Activated effector memory CD4-positive, alpha-beta T cell treated with anti-CD3 and anti-CD28 coated beads, Interleukin-2, amount 50 U/mL, for 16 hours (primary cell): ENCODE measurements around the gene F2R.
"Not testable (repeated sequence)": the region's sequence is repeated elsewhere in the genome, so short reads cannot be mapped to it uniquely, and the experiment has no call there.

Source experiments
- DNase-seq: peaks from one replicate; pipeline ENCODE4 v3.0.0-alpha.2; 2020

The F2R gene

DNA sequence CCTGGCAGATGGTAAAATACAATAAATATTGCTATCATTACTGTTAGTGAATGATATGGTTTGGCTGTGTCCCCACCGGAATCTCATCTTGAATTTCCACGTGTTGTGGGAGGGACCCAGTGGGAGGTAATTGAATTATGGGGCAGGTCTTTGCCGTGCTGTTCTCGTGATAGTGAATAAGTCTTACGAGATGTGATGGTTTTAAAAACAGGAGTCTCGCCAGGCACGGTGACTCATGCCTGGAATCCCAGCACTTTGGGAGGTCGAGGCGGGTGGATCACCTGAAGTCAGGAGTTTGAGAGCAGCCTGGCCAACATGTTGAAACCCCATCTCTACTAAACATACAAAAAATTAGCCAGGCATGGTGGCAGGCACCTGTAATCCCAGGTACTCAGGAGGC lies 45.2 kb downstream of the F2R start:
- DNase-seq = not testable (repeated sequence)

DNA sequence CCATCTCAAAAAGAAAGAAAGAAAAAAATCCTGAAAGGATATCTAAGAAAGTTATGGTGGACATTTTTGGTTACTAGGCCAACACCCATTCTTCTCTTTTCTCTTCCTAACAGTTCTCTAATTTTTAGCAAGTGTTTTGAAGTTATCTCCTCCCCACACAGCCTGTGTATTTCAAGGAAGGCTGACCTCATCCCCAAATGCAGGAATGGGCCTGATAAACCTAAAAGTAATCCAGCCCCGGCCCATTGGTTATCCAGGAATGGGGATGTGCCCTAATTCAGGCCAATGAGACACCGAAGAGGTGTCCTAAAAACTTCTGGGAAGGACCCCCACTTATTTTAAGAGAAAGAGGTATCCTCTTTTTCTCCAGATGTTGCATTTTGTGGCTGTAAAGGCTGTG lies 46.6 kb downstream of the F2R start:
- DNase-seq = no peak

GRCh38 chr5:76763136-76763535 lies 47.2 kb downstream of the F2R start:
- DNase-seq = no peak

- no peak for DNase-seq
These were observed 48.4 kb downstream of the F2R start for GRCh38 chr5:76764374-76764773.

DNA sequence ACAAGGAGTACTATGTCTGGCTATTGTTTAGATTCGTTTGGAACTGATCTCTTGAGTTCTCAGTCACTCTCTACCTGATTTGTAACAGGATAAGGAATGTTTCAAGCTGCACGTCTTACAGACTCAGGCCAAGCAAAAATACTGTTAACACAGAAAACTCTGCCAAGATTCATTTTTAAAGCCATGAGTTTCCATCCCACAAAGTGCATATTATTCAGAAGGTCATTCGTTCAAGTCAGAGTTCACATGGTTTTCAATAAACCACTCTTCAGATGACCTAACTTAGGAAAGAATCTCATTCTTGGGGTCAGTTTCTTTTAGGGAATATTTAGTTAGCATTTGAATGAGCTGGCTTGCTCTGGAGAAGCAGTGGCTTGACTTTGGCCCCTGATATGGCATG lies 49.3 kb downstream of the F2R start:
- no peak for DNase-seq

- DNase-seq = no peak
These were observed 50.8 kb downstream of the F2R start for GRCh38 chr5:76766746-76767145.

- peak; percentile 36 for DNase-seq
These were observed 55.1 kb downstream of the F2R start for GRCh38 chr5:76771041-76771440.

DNA sequence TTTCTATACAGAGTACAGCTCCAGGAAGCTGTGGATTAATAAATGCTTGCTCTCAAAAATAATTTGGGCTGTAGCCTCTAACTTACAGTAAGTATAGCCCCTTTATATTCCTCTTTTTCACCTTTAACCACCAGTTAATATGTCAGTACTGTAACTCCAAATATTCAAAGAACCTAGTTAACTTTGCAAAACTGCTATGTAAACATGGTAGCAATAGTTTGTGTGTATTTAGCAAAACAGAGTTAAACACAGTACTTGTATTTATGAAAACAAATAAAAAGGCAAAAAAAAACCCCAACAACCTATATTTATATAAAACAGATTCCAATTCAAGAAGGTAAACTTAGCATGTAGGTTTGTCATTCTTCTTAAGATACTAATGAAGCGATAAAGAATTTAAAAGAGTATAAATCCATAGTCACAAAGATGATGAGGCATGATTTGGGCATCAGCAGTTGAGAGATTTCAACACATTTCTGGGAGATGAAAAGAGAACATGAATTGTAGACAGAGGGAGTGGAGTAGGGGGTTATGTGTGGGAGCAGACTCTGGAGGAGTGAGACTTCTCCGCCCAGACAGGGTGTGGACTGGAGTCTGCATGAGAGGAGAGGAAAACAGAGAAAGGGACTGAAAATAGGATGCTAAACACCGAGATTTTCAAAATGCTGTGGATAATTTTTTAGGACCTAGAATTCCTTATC lies 55.9 kb downstream of the F2R start:
- peak; percentile 3 for DNase-seq

DNA sequence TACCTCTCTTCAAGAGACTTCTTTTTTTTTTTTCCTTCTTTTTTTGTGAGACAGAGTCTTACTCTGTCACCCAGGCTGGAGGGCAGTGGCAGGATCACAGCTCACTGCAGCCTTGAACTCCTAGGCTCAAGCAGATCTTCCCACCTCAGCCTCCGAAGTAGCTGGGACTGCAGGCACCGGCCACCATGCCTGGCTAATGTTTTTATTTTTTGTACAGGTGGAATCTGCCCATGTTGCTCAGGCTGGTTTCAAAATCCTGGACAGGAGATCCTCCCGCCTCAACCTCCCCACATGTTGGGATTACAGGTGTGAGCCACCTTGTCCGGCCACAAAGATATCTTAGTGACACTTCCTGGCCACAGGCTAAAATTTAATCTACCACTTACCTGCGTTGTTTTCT lies 60.0 kb downstream of the F2R start:
- peak; percentile 27 for DNase-seq

DNA sequence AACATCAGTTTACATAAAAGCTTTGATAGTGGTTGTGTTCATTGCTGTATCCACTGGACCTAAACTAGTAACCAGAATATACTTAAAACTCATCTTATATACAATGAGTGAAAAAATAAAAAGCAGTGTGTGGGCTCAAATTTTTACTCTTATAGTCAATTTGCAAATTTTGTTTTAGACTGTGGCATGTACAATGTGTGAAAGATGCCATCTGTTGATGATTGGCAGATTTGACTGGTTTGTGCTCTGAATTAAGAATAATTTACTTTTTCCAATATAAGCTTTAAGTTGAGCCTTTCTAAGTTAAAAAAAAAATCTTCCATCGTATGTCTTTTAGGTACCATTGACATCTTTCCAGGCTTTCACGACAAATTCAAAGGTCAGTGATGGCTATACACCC lies 60.5 kb downstream of the F2R start:
- no peak for DNase-seq

- not testable (repeated sequence) for DNase-seq
These were observed 64.7 kb downstream of the F2R start for GRCh38 chr5:76780616-76781015.

- no peak for DNase-seq
These were observed 65.8 kb downstream of the F2R start for GRCh38 chr5:76781775-76782174.

GRCh38 chr5:76782444-76782843 lies 66.5 kb downstream of the F2R start:
- DNase-seq = no peak
